Fibroblast of lung (primary cell): ENCODE data around the gene FAT2. TPM values are rescaled to one million over a fixed set of nuclear protein-coding genes. Genes with fewer than 3 reads are reported as not detected.

Experiments
- DNase-seq, 2 donors: peaks; one replicate each; pipeline versions ENCODE4 v3.0.0 to v3.0.0-alpha.2; 2010; ENCODE audit warnings: low read depth in 2 of 2
- H2AFZ ChIP-seq: 2 replicates; pipeline ENCODE4 v1.5.1; 2012; ENCODE audit warnings: low read length, control low read depth, inconsistent platforms
- H3K27ac ChIP-seq: 2 replicates; pipeline ENCODE4 v1.5.1; 2011; ENCODE audit warnings: low read length, control low read depth; ENCODE audit not compliant: insufficient read depth
- H3K27me3 ChIP-seq: 2 replicates; pipeline ENCODE4 v1.5.1; 2011; ENCODE audit warnings: mild to moderate bottlenecking, low read length; ENCODE audit not compliant: control insufficient read depth, insufficient read depth
- H3K36me3 ChIP-seq: 2 replicates; pipeline ENCODE4 v1.5.1; 2011; ENCODE audit warnings: low read length; ENCODE audit not compliant: control insufficient read depth, insufficient read depth
- H3K4me1 ChIP-seq: 2 replicates; pipeline ENCODE4 v1.5.1; 2011; ENCODE audit warnings: low read length; ENCODE audit not compliant: control insufficient read depth, insufficient read depth; ENCODE audit errors: extremely low read depth
- H3K4me2 ChIP-seq: 2 replicates; pipeline ENCODE4 v1.5.1; 2011; ENCODE audit warnings: low read length, control low read depth; ENCODE audit not compliant: insufficient read depth; ENCODE audit errors: extremely low read depth
- H3K4me3 ChIP-seq, 4 experiments: fragments of 200-600 bp in 1 of 4; sonication (generic) in 1 of 4; replicated peaks in 1 of 4; 2 replicates each; pipeline ENCODE4 v1.5.1; 2011 to 2016; ENCODE audit warnings: low read length in 4 of 4, low read depth in 3 of 4, mild to moderate bottlenecking in 3 of 4, control low read depth in 2 of 4, inconsistent platforms in 1 of 4, mixed read lengths in 1 of 4; ENCODE audit not compliant: insufficient read depth in 1 of 4; ENCODE audit errors: control extremely low read depth in 1 of 4
- H3K79me2 ChIP-seq: 2 replicates; pipeline ENCODE4 v1.5.1; 2012; ENCODE audit warnings: mild to moderate bottlenecking, low read length, inconsistent platforms; ENCODE audit not compliant: control insufficient read depth, insufficient read depth
- H3K9ac ChIP-seq: 2 replicates; pipeline ENCODE4 v1.5.1; 2011; ENCODE audit warnings: mild to moderate bottlenecking, low read length, control low read depth; ENCODE audit not compliant: insufficient read depth
- H3K9me3 ChIP-seq: 2 replicates; pipeline ENCODE4 v1.5.1; 2012; ENCODE audit warnings: low read depth, low read length; ENCODE audit not compliant: control insufficient read depth, insufficient read depth
- H4K20me1 ChIP-seq: 2 replicates; pipeline ENCODE4 v1.5.1; 2011; ENCODE audit warnings: low read length; ENCODE audit not compliant: control insufficient read depth, insufficient read depth; ENCODE audit errors: extremely low read depth
- EZH2 ChIP-seq: IDR thresholded peaks from 2 replicates; pipeline ENCODE4 v1.5.1; 2012; ENCODE audit warnings: low read length, control low read depth, mild to moderate bottlenecking; ENCODE audit errors: missing control alignments
- polyA plus RNA-seq, 2 donors: library from polyadenylated mRNA; depleted of rRNA in 1 of 2; stranded (reverse) in 1 of 2; unstranded in 1 of 2; fragments of >200 nt; gene quantifications; 2 replicates each; pipeline ENCODE4 v1.2.1, GENCODE V29; 2011 to 2012; ENCODE audit warnings: missing spikeins in 1 of 2
- total RNA-seq: library from RNA; depleted of rRNA; stranded (reverse); fragments of >200 nt; gene quantifications from 2 replicates; pipeline ENCODE4 v1.2.1, GENCODE V29; 2014
- TF ChIP-seq, protein P1 (sequence below), 2 donors: IDR thresholded peaks in 1 of 2; conservative IDR thresholded peaks in 1 of 2; 1 replicate in 1 of 2; 2 replicates in 1 of 2; pipeline ENCODE4 v1.5.1; 2011 to 2012; ENCODE audit warnings: low read length in 2 of 2, control low read depth in 1 of 2, inconsistent platforms in 1 of 2, low read depth in 1 of 2, mild to moderate bottlenecking in 1 of 2

The FAT2 gene
- total and polyA plus RNA-seq, 2 donors (not counting 1 experiment from before 2014, with no cell fraction given): under 0.01 TPM; not detected in 1

DNA sequence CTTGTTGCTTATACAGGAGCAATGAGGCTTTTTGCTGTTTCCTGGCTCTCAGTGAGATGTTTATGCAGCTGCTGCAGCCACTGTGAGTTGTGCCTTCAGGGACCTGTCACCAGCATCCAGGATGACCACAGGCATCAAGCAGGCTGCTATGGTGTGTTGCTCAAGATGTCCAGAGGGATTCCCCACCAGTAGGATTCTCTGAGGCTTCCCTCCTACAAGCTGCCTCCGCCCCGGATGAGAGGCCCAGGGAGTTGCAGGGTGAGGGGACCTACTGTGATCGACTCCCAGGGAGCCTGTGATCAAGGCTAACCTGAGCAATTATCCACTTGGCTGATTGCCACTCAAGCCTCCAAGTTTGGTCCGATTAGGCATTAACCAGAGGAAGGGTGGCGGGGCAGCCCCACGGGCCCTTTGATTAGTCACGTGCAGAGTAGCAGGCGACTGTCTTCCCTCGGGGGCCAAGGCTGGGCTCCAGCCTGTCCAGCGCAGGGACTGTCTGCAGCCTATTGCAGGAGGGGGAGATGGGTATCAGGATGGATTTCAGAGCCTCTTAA, 1.8 kb upstream of the FAT2 start:
- no peaks in the 10 kb centered on the region for H3K4me1 ChIP-seq
- H3K36me3 ChIP-seq: no peaks in the 10 kb centered on the region

GRCh38 chr5:151589878-151590570, 1.1 kb downstream of the FAT2 start:
- no peak overlapping the region for H3K4me3 ChIP-seq
- TF ChIP-seq EZH2: no peak
- TF ChIP-seq, protein P1, sequence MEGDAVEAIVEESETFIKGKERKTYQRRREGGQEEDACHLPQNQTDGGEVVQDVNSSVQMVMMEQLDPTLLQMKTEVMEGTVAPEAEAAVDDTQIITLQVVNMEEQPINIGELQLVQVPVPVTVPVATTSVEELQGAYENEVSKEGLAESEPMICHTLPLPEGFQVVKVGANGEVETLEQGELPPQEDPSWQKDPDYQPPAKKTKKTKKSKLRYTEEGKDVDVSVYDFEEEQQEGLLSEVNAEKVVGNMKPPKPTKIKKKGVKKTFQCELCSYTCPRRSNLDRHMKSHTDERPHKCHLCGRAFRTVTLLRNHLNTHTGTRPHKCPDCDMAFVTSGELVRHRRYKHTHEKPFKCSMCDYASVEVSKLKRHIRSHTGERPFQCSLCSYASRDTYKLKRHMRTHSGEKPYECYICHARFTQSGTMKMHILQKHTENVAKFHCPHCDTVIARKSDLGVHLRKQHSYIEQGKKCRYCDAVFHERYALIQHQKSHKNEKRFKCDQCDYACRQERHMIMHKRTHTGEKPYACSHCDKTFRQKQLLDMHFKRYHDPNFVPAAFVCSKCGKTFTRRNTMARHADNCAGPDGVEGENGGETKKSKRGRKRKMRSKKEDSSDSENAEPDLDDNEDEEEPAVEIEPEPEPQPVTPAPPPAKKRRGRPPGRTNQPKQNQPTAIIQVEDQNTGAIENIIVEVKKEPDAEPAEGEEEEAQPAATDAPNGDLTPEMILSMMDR (conservative IDR thresholded peaks at IDR 0.05 in 1 of 2, IDR thresholded peaks at IDR 0.05 in 1 of 2; ENCODE audit: low read depth in 1 of 2, low read length in 2 of 2): no peak
- no peaks in the 10 kb centered on the region for H3K4me1 ChIP-seq
- no peak overlapping the region for H3K9ac ChIP-seq
- no peak overlapping the region for H2AFZ ChIP-seq
- no peaks in the 10 kb centered on the region for H4K20me1 ChIP-seq
- no peaks in the 10 kb centered on the region for H3K36me3 ChIP-seq
- no peaks in the 10 kb centered on the region for H3K79me2 ChIP-seq
- no peak overlapping the region for H3K4me2 ChIP-seq
- no peaks in the 10 kb centered on the region for H3K9me3 ChIP-seq
- peak in 1 of 2 donors; percentile 14 for DNase-seq
- H3K27me3 ChIP-seq: peaks cover 2% of the 10 kb centered on the region
- no peak overlapping the region for H3K27ac ChIP-seq

More for the DNA sequence above, 1.8 kb upstream of the FAT2 start:
- Histone ChIP-seq H4K20me1 (no peaks in the 10 kb centered on the region), H3K4me3 (no peak overlapping the region), H3K27ac (no peak overlapping the region), H3K9ac (no peak overlapping the region), H3K9me3 (no peaks in the 10 kb centered on the region), H3K79me2 (no peaks in the 10 kb centered on the region), H3K27me3 (peaks cover 4% of the 10 kb centered on the region), H3K4me2 (no peak overlapping the region), H2AFZ (no peak overlapping the region)
- no peak for TF ChIP-seq EZH2
- TF ChIP-seq, protein P1 (conservative IDR thresholded peaks at IDR 0.05 in 1 of 2, IDR thresholded peaks at IDR 0.05 in 1 of 2; ENCODE audit: low read depth in 1 of 2, low read length in 2 of 2): no peak
- no peak for DNase-seq

DNA sequence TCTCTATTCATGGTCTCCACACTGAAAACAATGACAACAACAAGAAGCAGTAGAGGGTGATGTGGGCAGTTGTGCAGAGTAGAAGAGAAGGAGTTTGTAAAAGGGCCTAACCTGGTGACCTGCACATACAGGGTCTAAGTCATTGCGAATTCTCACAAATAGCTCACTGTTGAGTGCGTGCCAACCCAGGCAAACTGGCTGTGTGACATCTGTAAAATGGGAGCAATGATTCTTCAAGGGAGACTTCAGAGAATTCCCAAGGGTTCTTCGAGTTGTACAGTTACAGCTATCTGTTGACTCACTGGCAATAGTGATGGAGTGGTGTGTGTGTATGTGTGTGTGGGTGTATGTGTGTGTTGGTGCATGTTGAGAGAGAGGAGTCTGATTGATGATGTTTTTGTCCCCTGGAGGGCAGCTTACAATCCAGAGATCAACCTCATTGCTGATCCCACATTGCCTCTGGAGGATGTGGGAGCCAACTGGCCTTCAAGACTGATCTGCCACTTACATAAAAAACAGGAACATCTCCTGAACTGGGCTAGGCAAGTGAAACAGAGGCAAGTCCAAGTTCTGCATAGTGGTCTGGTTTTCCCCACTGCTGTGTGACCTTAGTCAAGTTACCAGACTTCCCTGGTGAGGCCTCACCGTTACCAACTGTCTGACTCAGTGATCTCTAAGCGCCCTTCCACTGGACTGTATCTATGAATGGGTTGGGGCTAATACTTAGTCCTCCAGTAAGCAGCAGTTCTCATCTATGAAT, 3.2 kb downstream of the FAT2 start:
- Histone ChIP-seq H3K4me1 (no peaks in the 10 kb centered on the region), H3K4me3 (no peak overlapping the region), H3K27me3 (peaks cover 2% of the 10 kb centered on the region), H4K20me1 (no peaks in the 10 kb centered on the region), H3K27ac (no peak overlapping the region), H2AFZ (no peak overlapping the region), H3K79me2 (no peaks in the 10 kb centered on the region), H3K9ac (no peak overlapping the region), H3K4me2 (no peak overlapping the region), H3K9me3 (no peaks in the 10 kb centered on the region), H3K36me3 (no peaks in the 10 kb centered on the region)
- no peak for TF ChIP-seq EZH2
- TF ChIP-seq, protein P1 (conservative IDR thresholded peaks at IDR 0.05 in 1 of 2, IDR thresholded peaks at IDR 0.05 in 1 of 2; ENCODE audit: low read depth in 1 of 2, low read length in 2 of 2): no peak
- DNase-seq: no peak
